IPS DF 4.7 (cell line): ENCODE results near the gene AQP2.

ENCODE experiments used
- DNase-seq: peaks from one replicate; pipeline ENCODE4 v3.0.0-alpha.2; 2013; ENCODE audit warnings: low spot score; ENCODE audit errors: extremely low read depth

AQP2 gene

DNA sequence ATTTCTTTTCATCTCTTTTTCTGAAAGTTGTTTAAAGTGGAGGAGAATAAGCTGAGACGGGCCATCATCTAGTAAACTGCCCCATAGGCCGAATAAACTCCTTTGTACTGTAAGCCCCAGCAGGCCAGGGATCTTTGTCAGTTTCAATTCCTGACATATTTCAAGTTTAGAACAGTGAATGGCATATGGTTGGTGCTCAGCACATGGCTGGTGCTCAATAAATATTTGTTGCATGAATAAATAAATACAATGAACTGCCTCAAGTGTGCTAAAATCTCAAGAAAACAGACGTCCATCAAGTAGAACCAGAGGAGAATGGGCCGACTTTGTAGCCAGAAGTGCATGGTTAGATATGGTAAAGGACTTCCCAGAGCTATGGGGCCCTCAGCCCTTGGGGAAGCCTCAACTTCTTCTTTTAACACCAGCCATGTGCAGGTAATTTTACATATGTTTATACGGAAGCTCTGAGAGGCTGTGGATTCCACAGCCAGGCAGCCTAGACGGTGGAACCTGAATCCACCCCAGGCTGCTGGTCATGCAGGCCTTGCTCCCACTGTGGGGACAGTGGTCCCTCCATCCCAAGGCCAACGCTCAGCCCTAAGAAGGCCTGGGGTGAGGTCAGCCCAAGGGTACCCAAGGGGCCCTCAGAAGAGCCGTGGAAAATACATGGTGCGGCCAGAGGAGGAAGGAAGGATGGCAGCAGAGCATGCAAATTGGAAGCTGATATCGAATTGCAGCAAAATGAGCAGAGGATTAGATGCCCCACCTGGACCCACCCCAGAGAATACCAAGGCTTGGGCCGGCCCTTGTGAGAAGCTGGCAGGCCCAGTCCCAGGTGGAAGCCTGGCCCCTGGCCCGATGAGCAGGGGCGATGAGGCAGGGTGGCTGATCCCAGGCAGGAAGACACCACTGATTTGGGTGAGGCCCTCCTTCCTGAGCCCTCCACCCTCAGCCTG, 8.7 kb upstream of the AQP2 start:
- DNase-seq, result no peak

GRCh38 chr12:49942512-49942893, 8.0 kb upstream of the AQP2 start:
- no peak for DNase-seq

GRCh38 chr12:49942921-49943624, 7.5 kb upstream of the AQP2 start:
- no peak for DNase-seq

- DNase-seq, result no peak
Measured at GRCh38 chr12:49943625-49943960, 6.9 kb upstream of the AQP2 start.

GRCh38 chr12:49944046-49944445, 6.5 kb upstream of the AQP2 start:
- DNase-seq, result no peak

DNA sequence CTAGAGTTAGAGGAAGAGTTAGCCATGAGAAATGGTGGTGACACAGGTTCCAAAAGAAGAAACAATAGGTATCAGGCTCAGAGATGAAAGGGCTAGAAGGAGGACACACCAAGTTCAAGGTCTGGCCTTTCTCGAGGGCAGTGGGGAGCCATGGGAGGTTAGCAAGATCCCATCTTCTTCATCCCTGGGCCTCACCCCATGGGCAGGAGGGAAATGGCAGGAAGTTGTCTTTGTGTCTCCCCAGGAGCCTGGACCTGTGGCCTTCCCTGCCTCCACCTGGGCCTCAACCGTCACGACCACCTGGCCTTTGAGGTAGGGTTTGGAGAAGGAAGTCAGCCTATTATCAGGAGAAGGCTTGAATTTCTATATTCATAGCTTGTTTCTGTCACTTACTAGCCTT, 5.8 kb upstream of the AQP2 start:
- DNase-seq, result no peak

DNA sequence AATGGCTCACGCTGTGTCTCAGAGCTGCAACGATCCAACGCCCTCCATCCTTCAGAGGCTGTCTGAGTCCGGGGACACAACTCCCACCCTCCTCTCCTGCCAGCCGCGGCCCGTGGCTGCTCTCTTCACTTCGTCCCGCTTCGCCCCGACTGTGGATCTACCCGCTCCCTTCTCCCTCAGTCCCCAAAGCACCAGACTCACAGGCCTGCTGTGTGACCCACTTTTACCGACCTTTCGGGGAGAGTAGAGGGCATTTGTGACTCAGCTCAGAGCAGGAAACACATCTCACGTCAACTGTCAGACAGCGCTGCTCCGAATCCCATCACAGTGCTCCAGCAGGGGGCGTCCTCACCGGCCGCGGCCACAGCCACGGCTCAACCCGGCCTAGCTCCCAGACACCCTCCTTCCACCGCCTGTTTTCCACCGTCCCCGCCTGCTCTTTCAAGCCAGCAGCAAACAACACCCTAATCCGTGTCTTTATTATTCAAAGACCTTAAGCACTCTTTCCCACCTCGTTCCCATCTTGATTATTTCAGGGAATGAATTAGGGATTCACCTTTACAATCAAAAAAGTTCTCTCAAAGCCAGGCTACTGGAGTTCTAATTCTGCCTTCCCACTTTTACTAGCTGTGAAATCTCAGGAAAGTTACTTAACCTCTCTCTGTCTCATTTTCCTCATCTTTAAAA, 5.0 kb upstream of the AQP2 start:
- DNase-seq, result peak; percentile 87

DNA sequence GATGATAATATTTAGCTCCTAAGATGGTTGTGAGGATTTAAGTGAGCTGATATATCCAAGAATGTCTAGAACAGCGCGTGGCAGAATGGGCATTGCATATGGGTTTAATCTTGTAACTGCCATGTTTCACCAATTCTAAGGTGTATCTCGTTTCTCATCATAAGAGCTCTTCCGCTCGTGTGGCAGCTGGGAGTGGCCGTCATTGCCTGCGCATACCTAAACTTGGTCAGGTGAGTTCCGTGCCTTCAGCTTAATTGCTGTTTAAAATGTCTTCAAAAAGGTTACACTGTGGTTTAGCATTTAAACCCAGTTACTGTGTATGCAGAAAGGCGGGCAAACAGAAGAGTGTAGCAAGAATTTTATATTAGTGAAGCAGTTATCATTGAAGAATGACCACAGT, 4.5 kb upstream of the AQP2 start:
- no peak for DNase-seq

DNA sequence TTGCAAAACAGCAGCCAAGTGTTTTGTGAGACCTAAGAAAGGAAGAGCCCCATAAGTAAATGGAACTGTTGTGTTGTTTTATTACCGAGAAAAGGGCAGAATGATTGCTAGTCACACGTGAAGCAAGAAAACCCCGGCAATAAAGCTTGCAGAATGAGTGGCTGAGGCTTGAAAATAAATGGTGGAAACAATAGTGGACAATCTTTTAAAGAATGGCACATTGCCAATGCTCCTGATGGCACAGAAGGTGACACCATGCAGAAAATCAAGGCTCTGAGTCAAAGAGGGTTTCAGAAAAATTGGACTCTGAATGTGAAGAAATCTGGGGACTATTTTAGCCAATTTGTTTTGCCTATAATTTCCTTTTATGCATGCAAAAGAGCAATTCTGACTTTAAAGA, 4.0 kb upstream of the AQP2 start:
- no peak for DNase-seq

DNA sequence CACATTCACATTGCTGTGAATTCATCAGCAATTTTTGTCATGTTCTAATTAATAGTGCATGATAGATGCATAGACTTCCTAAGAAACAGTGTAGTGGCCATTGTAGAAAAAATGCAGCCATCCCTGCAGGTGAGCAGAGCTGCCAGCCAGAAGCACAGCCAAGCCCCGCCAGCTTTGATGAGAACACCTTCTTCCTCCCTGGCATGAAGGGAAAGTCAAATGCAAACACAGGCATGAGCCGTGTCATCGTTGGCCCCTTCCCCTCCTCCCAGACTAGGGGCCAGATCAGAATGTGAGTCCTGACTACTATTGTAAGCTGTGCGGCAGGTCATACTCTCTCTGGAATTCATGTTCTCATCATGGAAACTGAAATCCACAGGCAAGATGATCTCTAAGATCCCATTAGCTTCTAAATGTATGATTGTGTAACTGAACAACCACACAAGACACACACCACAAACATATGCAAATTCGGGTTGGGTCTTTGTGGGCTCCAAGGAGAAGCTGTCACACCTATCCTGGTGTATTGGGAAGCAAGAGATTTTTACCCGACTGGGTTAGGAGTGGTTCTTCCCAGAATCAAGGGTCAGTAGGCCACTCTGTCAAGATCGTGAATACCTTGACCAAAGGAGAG, 2.8 kb upstream of the AQP2 start:
- DNase-seq, result no peak

DNA sequence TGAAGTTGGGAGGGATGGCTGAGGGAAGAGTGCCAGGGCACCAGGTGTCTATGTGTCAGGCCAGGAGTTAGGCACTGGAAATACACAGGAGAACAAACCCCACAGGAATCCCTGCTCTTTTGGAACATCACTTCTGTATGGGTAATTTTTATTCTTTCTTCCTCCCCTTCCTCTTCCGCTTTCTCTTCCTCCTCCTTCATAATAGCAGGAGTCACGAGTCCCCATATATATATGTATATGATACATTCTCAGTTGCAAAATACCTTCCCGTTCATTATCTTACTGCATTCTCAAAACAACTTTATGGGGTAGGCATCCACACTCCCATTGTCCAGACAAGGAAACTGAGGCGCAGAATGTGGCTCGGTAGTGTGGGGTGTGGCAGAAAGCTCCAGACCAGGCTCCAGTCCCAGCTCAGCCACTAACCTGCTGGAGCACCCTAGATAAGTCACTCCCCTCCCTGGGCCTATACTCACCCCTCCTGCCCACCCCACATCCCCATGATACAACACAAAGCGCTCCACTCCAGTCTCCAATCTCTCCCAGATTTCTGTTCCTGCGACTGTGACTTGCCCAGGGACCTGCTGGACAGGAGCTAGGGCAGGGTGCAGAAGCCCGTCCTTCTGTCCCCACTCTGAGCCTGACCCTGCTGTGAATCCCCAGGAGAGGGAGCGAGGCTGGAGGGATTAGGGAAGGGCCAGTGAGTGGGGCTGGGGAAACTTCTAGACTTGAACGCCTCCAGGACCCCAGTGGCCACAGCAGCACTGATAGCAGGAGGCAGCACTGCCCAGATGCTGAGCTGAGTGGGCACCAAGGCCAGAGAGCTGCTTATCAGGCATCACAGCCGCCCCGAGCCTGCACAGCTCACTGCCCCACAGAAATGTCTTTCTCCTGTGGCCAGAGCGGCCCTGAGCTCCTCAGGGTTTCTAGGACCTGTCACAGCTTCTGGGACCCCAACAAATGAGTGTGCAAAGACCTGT, 1.4 kb upstream of the AQP2 start:
- no peak for DNase-seq

GRCh38 chr12:49949866-49950265, 671 bp upstream of the AQP2 start:
- DNase-seq, result no peak

DNA sequence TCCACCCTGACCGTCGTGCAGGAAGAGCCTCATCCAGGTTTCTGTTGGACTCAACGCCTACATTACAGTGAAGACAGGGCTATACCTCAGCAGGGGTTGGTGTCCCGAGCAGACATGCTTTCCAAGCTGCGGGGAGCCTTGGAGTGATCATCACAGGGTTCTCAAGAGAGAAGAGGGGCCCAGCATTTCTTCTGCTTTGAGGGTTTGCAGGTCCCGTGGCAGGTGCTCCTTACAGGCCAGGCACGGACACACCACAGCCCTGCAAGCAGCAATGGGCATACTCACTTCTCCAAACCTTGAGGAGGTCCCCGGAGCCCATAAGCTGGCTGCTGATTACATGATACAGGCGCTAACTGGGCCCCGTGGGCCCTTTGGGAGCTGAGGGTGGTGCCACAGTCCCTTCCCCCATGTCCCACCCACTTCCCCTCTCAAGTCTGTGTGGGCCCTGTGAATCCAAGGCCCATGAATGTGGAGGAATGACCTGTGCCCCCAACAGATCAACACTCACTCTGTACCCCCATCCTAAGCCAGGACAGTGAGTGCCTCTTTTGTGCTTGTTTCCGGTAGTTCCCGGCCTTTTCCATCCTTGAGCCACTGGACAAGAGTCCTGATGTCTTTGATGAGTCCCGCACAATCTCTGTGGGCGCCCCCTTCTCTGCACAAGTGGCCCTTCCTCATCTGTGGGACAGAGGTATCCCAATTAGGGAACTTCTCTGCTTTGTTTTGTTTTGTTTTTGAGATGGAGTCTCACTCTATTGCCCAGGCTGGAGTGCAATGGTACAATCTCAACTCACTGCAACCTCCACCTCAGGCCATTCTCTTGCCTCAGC, 1.1 kb downstream of the AQP2 start:
- no peak for DNase-seq

DNA sequence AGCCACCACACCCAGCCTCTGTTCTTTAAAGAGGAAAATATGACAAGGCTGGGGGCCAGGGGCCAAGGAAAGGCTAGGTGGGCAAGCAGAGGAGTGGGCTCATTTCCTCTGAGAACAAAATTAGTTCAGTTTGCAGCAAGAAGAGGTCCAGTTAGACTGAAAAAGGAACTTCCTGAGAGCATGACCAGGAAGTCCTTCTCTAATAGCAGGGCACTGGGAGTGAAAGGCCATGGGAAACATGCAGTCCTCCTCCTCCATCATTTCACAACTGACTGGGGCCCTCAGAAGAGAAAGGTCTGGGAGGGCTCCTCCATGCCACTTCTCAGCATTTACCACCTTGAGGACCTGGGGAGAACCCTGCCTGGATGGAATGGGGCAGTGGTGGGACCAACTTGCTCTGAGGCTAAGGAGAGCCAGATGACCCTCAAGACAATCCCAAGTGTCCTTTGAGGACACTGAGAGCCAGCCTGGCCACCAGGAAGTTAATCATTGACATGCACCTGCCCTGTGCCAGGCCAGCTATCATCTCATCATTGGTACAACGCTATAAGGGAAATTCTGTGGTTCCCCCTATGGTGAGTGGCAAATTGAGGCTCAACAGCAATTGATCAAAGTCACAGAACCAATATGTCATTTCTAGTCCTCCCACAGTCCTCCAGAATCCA, 2.0 kb downstream of the AQP2 start:
- DNase-seq, result no peak

- DNase-seq, result no peak
Measured at GRCh38 chr12:49953151-49953550, 2.6 kb downstream of the AQP2 start.

GRCh38 chr12:49953961-49954846, 3.7 kb downstream of the AQP2 start:
- no peak for DNase-seq

- DNase-seq, result no peak
Measured at GRCh38 chr12:49954863-49955830, 4.6 kb downstream of the AQP2 start.
